Measurements from ENCODE around the gene EHD3.
A peak's percentile ranks its signal among the peaks of the same experiment; 100 is the strongest.

EHD3 gene

GRCh38 chr2:31226266-31226665, 7.7 kb upstream of the EHD3 start:
- no peaks in the 10 kb centered on the region for H3K27me3 ChIP-seq (ENCODE audit: control insufficient read depth, insufficient read depth, low read length)
- H3K4me1 ChIP-seq (ENCODE audit: control insufficient read depth, insufficient read depth, low read length) = no peaks in the 10 kb centered on the region
- H3K9ac ChIP-seq (ENCODE audit: low read length) = no peak overlapping the region
- no peaks in the 10 kb centered on the region for H3K36me3 ChIP-seq (ENCODE audit: control insufficient read depth, insufficient read depth, low read length)
- no peaks in the 10 kb centered on the region for H3K9me3 ChIP-seq (ENCODE audit: control insufficient read depth, insufficient read depth, low read depth, low read length)
- H3K4me3 ChIP-seq (ENCODE audit: low read depth, low read length) = no peak overlapping the region
- H3K27ac ChIP-seq (ENCODE audit: low read depth, low read length) = no peak overlapping the region

DNA sequence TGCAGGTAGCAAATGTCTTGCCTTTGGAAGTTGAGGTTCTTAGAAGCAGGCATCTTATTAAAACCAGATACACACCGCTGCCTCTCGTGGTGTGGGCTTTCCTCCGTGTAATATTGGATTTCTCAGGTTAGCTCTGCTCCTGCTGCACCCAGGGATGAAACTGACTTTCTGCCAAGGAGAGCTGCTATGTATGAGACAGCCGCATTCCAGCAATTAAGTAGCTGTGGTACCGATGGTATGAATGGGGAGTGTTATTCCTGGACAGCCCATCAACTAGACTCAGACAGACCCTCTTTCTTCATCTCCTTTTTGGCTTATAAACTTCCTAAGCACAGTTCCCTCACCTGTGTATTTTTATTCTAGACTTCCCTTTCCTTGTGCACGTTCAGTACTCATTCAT, 6.8 kb upstream of the EHD3 start:
- Histone ChIP-seq H3K36me3 (ENCODE audit: control insufficient read depth, insufficient read depth, low read length) (no peaks in the 10 kb centered on the region), H3K4me3 (ENCODE audit: low read depth, low read length) (no peak overlapping the region), H3K4me1 (ENCODE audit: control insufficient read depth, insufficient read depth, low read length) (no peaks in the 10 kb centered on the region), H3K9me3 (ENCODE audit: control insufficient read depth, insufficient read depth, low read depth, low read length) (no peaks in the 10 kb centered on the region), H3K27me3 (ENCODE audit: control insufficient read depth, insufficient read depth, low read length) (no peaks in the 10 kb centered on the region), H3K9ac (ENCODE audit: low read length) (no peak overlapping the region), H3K27ac (ENCODE audit: low read depth, low read length) (no peak overlapping the region)

DNA sequence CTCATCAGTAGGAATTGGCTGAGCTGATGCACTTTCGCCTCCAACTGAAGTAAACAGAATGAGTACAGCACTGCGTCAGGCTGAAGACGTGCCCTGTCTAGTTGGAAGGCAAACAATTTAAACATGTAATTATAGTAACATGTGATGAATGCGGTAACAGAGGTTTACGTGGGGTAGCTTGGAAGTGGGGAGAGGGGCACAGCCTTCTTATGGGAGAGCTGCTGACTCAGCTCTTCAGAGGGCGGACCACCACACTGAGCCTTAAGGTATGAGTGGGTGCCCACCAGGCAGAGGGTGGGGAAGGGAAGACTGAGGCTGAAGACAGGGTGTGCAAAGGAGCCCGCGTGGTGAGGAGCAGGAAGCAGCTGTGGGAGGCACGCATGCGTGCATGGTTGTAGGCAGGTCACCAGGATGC, 6.2 kb upstream of the EHD3 start:
- H3K27ac ChIP-seq (ENCODE audit: low read depth, low read length) = no peak overlapping the region
- H3K36me3 ChIP-seq (ENCODE audit: control insufficient read depth, insufficient read depth, low read length) = no peaks in the 10 kb centered on the region
- no peaks in the 10 kb centered on the region for H3K27me3 ChIP-seq (ENCODE audit: control insufficient read depth, insufficient read depth, low read length)
- H3K4me1 ChIP-seq (ENCODE audit: control insufficient read depth, insufficient read depth, low read length) = no peaks in the 10 kb centered on the region
- no peaks in the 10 kb centered on the region for H3K9me3 ChIP-seq (ENCODE audit: control insufficient read depth, insufficient read depth, low read depth, low read length)
- H3K9ac ChIP-seq (ENCODE audit: low read length) = no peak overlapping the region
- H3K4me3 ChIP-seq (ENCODE audit: low read depth, low read length) = no peak overlapping the region

DNA sequence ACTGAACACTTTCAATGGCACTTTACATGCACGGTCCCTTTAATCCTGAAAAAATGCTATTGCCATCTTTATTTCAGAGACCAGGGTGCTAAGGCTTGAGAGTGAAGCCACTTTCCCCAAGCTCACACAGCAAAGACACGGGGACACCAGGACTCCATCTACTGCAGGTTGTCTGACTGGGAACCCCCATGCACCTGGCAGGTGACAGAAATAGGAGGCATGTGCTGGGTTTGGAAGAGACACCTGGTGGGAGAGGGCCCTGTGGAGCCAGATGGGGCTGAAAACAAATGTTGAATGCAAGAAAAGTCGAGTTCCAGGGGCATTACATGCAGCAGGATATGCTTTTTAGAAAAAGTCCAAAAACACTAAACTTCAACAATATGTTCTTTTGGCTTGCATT, 5.2 kb upstream of the EHD3 start:
- H3K27ac ChIP-seq (ENCODE audit: low read depth, low read length) = no peak overlapping the region
- H3K36me3 ChIP-seq (ENCODE audit: control insufficient read depth, insufficient read depth, low read length) = no peaks in the 10 kb centered on the region
- no peaks in the 10 kb centered on the region for H3K9me3 ChIP-seq (ENCODE audit: control insufficient read depth, insufficient read depth, low read depth, low read length)
- H3K4me3 ChIP-seq (ENCODE audit: low read depth, low read length) = no peak overlapping the region
- no peaks in the 10 kb centered on the region for H3K27me3 ChIP-seq (ENCODE audit: control insufficient read depth, insufficient read depth, low read length)
- H3K9ac ChIP-seq (ENCODE audit: low read length) = no peak overlapping the region
- peaks cover 6% of the 10 kb centered on the region; the same call in 1 of the 2 replicates for H3K4me1 ChIP-seq (ENCODE audit: control insufficient read depth, insufficient read depth, low read length)

DNA sequence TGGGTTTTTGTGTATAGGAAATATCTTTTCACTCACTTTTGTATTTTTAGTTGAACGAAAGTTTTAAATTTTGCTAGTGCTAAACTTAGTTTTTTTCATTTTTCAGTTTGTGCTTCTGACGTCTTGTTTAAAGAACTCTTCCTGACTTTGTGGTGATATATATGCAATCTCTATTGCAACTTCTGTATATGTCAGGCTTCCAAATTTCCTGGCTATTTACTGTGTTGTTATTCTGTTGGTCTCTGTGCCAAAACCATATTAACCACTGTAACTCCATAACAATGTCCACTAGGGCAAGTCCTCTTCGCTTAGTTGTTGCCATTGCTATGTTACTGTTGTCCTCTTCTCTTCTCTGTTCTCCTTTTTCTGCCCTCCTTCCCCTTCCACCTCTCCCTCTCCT, 3.2 kb upstream of the EHD3 start:
- H3K9ac ChIP-seq (ENCODE audit: low read length) = no peak overlapping the region
- no peaks in the 10 kb centered on the region for H3K36me3 ChIP-seq (ENCODE audit: control insufficient read depth, insufficient read depth, low read length)
- H3K4me1 ChIP-seq (ENCODE audit: control insufficient read depth, insufficient read depth, low read length) = peaks cover 13% of the 10 kb centered on the region; the same call in 1 of the 2 replicates
- no peak overlapping the region for H3K27ac ChIP-seq (ENCODE audit: low read depth, low read length)
- peaks cover 13% of the 10 kb centered on the region for H3K27me3 ChIP-seq (ENCODE audit: control insufficient read depth, insufficient read depth, low read length)
- H3K9me3 ChIP-seq (ENCODE audit: control insufficient read depth, insufficient read depth, low read depth, low read length) = no peaks in the 10 kb centered on the region
- no peak overlapping the region for H3K4me3 ChIP-seq (ENCODE audit: low read depth, low read length)

DNA sequence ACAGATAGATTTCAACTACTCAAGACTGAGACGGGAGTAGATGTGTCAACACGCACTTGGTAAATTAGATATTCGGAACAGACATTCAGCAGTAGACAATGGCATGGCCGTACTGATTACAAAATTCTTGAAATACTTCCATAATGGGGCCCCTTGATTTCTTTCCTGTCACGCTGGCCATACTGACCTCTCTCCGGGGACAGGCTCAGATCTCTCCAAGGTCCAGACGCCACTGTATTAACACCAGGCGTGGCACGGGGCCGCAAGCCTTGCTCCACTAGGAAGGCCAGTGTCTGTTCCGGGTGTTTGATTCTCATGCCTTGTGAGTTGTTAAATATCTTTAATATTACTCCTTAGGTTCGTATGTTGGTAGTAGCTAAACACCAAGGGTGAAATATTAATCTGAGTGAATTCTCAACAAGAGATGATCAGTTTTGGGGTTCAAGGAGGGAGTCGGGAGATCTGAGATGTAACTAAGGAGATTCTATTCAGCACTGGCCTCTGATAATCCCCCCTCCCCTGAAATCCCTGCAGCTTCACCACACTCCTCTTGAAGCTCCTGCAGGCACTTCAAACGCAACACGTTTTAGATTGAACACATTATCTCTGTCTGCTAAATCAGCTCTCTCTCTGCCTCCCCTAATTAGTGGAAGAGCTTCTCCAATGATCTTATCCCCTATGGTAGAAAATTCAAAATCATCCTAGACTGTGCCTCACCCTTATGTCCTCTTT, 2.2 kb upstream of the EHD3 start:
- Histone ChIP-seq H3K9me3 (ENCODE audit: control insufficient read depth, insufficient read depth, low read depth, low read length) (no peaks in the 10 kb centered on the region), H3K27me3 (ENCODE audit: control insufficient read depth, insufficient read depth, low read length) (peaks cover 13% of the 10 kb centered on the region), H3K4me1 (ENCODE audit: control insufficient read depth, insufficient read depth, low read length) (peaks cover 15% of the 10 kb centered on the region; the same call in 1 of the 2 replicates), H3K27ac (ENCODE audit: low read depth, low read length) (no peak overlapping the region), H3K9ac (ENCODE audit: low read length) (no peak overlapping the region), H3K36me3 (ENCODE audit: control insufficient read depth, insufficient read depth, low read length) (no peaks in the 10 kb centered on the region), H3K4me3 (ENCODE audit: low read depth, low read length) (no peak overlapping the region)

GRCh38 chr2:31232586-31232985, 1.4 kb upstream of the EHD3 start:
- no peaks in the 10 kb centered on the region for H3K36me3 ChIP-seq (ENCODE audit: control insufficient read depth, insufficient read depth, low read length)
- H3K9ac ChIP-seq (ENCODE audit: low read length) = no peak overlapping the region
- H3K27me3 ChIP-seq (ENCODE audit: control insufficient read depth, insufficient read depth, low read length) = peaks cover 13% of the 10 kb centered on the region
- H3K4me1 ChIP-seq (ENCODE audit: control insufficient read depth, insufficient read depth, low read length) = peaks cover 15% of the 10 kb centered on the region; the same call in 1 of the 2 replicates
- H3K4me3 ChIP-seq (ENCODE audit: low read depth, low read length) = no peak overlapping the region
- no peak overlapping the region for H3K27ac ChIP-seq (ENCODE audit: low read depth, low read length)
- H3K9me3 ChIP-seq (ENCODE audit: control insufficient read depth, insufficient read depth, low read depth, low read length) = no peaks in the 10 kb centered on the region

- H3K4me3 ChIP-seq (ENCODE audit: low read depth, low read length) = no peak overlapping the region
- no peaks in the 10 kb centered on the region for H3K36me3 ChIP-seq (ENCODE audit: control insufficient read depth, insufficient read depth, low read length)
- no peaks in the 10 kb centered on the region for H3K9me3 ChIP-seq (ENCODE audit: control insufficient read depth, insufficient read depth, low read depth, low read length)
- H3K27me3 ChIP-seq (ENCODE audit: control insufficient read depth, insufficient read depth, low read length) = peaks cover 13% of the 10 kb centered on the region
- H3K9ac ChIP-seq (ENCODE audit: low read length) = no peak overlapping the region
- H3K4me1 ChIP-seq (ENCODE audit: control insufficient read depth, insufficient read depth, low read length) = peaks cover 15% of the 10 kb centered on the region; the same call in 1 of the 2 replicates
- H3K27ac ChIP-seq (ENCODE audit: low read depth, low read length) = no peak overlapping the region
Observed at GRCh38 chr2:31233231-31233630, 721 bp upstream of the EHD3 start.

DNA sequence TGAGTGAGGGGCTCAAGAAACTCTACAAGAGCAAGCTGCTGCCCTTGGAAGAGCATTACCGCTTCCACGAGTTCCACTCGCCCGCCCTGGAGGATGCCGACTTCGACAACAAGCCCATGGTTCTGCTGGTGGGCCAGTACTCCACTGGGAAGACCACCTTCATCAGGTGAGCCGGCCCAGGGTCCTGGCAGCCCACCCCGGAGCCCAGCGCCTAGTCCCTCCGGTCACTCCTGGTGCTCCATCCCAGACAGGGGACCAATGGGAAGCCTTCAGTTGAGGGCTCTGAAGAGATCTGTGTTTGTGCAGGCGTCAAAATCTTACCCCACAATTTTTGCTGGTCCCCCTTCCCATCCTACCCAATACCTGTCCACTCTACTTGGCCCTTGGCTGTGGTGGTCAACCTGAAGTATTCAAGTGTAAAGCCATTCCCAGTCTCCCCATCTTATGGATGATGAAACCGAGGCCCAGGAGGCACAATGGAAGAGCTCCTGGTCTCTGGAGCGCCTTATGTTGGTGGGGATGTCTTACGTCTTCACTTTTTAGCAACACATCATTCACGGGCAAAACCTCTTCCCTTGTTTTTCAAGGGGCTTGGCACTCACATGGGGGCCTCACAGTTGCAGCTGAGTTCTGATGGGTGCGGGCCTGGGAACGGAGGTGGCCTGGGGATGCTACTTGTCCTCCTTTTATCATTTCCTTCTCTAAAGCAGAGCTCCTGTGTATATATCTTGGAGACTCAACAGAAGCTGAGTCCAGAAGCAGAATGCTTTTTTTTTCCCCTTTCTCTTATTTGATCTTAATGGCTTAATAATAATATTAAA, 941 bp downstream of the EHD3 start:
- Histone ChIP-seq H3K9me3 (ENCODE audit: control insufficient read depth, insufficient read depth, low read depth, low read length) (no peaks in the 10 kb centered on the region), H3K4me3 (ENCODE audit: low read depth, low read length) (peak overlapping the region; percentile 74), H3K36me3 (ENCODE audit: control insufficient read depth, insufficient read depth, low read length) (no peaks in the 10 kb centered on the region), H3K27me3 (ENCODE audit: control insufficient read depth, insufficient read depth, low read length) (peaks cover 13% of the 10 kb centered on the region), H3K4me1 (ENCODE audit: control insufficient read depth, insufficient read depth, low read length) (peaks cover 15% of the 10 kb centered on the region; the same call in 1 of the 2 replicates), H3K27ac (ENCODE audit: low read depth, low read length) (no peak overlapping the region), H3K9ac (ENCODE audit: low read length) (peak overlapping the region; percentile 57)

DNA sequence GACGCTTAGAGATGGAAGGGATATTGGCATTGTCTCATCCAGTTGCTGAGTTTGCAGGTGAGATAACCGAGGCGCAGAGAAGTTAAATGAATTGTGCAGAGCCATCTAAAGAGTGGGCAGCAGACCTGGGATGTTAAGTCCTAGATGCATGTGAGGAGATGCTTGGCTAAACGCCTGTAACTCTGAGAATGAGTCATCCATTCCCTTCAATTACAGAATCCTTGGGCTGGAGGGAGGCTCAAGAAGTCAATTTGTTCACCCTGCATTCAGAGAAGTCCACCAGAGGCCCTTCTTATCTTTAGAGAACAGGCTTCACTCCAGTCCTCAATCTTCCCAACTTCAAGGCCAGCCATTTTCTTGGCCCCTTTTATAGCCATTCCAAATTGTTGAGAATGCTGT, 1.6 kb downstream of the EHD3 start:
- Histone ChIP-seq H3K9me3 (ENCODE audit: control insufficient read depth, insufficient read depth, low read depth, low read length) (no peaks in the 10 kb centered on the region), H3K27ac (ENCODE audit: low read depth, low read length) (no peak overlapping the region), H3K9ac (ENCODE audit: low read length) (no peak overlapping the region), H3K4me1 (ENCODE audit: control insufficient read depth, insufficient read depth, low read length) (peaks cover 15% of the 10 kb centered on the region; the same call in 1 of the 2 replicates), H3K27me3 (ENCODE audit: control insufficient read depth, insufficient read depth, low read length) (peaks cover 13% of the 10 kb centered on the region), H3K4me3 (ENCODE audit: low read depth, low read length) (peak overlapping the region; percentile 74; the same call in 1 of the 2 replicates), H3K36me3 (ENCODE audit: control insufficient read depth, insufficient read depth, low read length) (no peaks in the 10 kb centered on the region)

Measured in HUES6 (cell line).